Neural cell (in vitro differentiated cells): ENCODE measurements around the gene STAT6. TPM values are rescaled to one million over a fixed set of nuclear protein-coding genes. Genes with fewer than 3 reads are reported as not detected.

Experiments used
- H2AFZ ChIP-seq: fragments of 200-600, 300-800 bp; sonication (generic), shearing (Covaris generic); 2 replicates; pipeline ENCODE4 v1.6.0; 2014; ENCODE audit warnings: low read depth, mild to moderate bottlenecking, antibody characterized with exemption, low read length, moderate library complexity
- H3F3A ChIP-seq: fragments of 200-600 bp; shearing (Covaris generic); 2 replicates; pipeline ENCODE4 v1.6.1; 2016; ENCODE audit warnings: mild to moderate bottlenecking, moderate library complexity, mixed read lengths, antibody characterized with exemption, low read length; ENCODE audit not compliant: insufficient read depth, poor library complexity, severe bottlenecking
- H3K27ac ChIP-seq: fragments of 200-600, 300-800 bp; sonication (generic), shearing (Covaris generic); 2 replicates; pipeline ENCODE4 v1.5.1; 2014; ENCODE audit warnings: mild to moderate bottlenecking, low read length, moderate library complexity
- H3K27me3 ChIP-seq: fragments of 300-800, 200-600 bp; sonication (generic), shearing (Covaris generic); 2 replicates; pipeline ENCODE4 v1.6.0; 2014; ENCODE audit warnings: mild to moderate bottlenecking, low read depth, low read length, moderate library complexity; ENCODE audit not compliant: insufficient read depth
- H3K36me3 ChIP-seq: fragments of 300-800, 200-600 bp; sonication (generic), shearing (Covaris generic); 2 replicates; pipeline ENCODE4 v1.5.1; 2014; ENCODE audit warnings: mild to moderate bottlenecking, antibody characterized with exemption, low read length, moderate library complexity; ENCODE audit not compliant: insufficient read depth
- H3K4me2 ChIP-seq: fragments of 300-800, 200-600 bp; sonication (generic), shearing (Covaris generic); 2 replicates; pipeline ENCODE4 v1.6.0; 2014; ENCODE audit warnings: mild to moderate bottlenecking, low read length
- H3K4me3 ChIP-seq: fragments of 300-800, 200-600 bp; sonication (generic), shearing (Covaris generic); 2 replicates; pipeline ENCODE4 v1.5.1; 2014; ENCODE audit warnings: mild to moderate bottlenecking, low read length, moderate library complexity
- H3K79me2 ChIP-seq: fragments of 200-600 bp; shearing (Covaris generic); replicated peaks from 2 replicates; pipeline ENCODE4 v1.6.0; 2014; ENCODE audit warnings: mild to moderate bottlenecking, low read length, moderate library complexity; ENCODE audit not compliant: insufficient read depth
- H3K9ac ChIP-seq: fragments of 300-800, 200-600 bp; sonication (generic), shearing (Covaris generic); 2 replicates; pipeline ENCODE4 v1.6.1; 2016; ENCODE audit warnings: mild to moderate bottlenecking, low read length, mixed read lengths
- H3K9me2 ChIP-seq: fragments of 200-600 bp; shearing (Covaris generic); 2 replicates; pipeline ENCODE4 v1.6.1; 2016; ENCODE audit warnings: mild to moderate bottlenecking, low read length, mixed read lengths; ENCODE audit not compliant: insufficient read depth
- H3K9me3 ChIP-seq: fragments of 200-600, 300-800 bp; sonication (generic), shearing (Covaris generic); 2 replicates; pipeline ENCODE4 v1.6.1; 2016; ENCODE audit warnings: mild to moderate bottlenecking, mixed run types, low read length, moderate library complexity, mixed read lengths
- H4K20me1 ChIP-seq: fragments of 200-600 bp; shearing (Covaris generic); 2 replicates; pipeline ENCODE4 v1.6.1; 2016; ENCODE audit warnings: mild to moderate bottlenecking, mixed run types; ENCODE audit not compliant: insufficient read depth
- EP300 ChIP-seq: fragments of 450-650 bp; conservative IDR thresholded peaks from 2 replicates; pipeline ENCODE4 v1.6.1; 2014; ENCODE audit warnings: antibody characterized with exemption, mild to moderate bottlenecking, moderate library complexity; ENCODE audit not compliant: poor library complexity, severe bottlenecking
- EZH2 ChIP-seq: fragments of 200-600, 300-800 bp; shearing (Covaris generic), sonication (generic); IDR thresholded peaks from 2 replicates; pipeline ENCODE4 v1.6.1; 2014; ENCODE audit warnings: antibody characterized with exemption, low read length, borderline replicate concordance, mild to moderate bottlenecking; ENCODE audit not compliant: insufficient read depth, poor library complexity, severe bottlenecking
- MXI1 ChIP-seq: fragments of 450-650 bp; conservative IDR thresholded peaks from 2 replicates; pipeline ENCODE4 v1.6.1; 2014; ENCODE audit warnings: antibody characterized with exemption, mild to moderate bottlenecking; ENCODE audit not compliant: poor library complexity, severe bottlenecking
- POLR2AphosphoS5 ChIP-seq: IDR thresholded peaks from 2 replicates; pipeline ENCODE4 v1.6.1; 2012
- RAD21 ChIP-seq: fragments of 450-650 bp; conservative IDR thresholded peaks from 2 replicates; pipeline ENCODE4 v1.6.1; 2014; ENCODE audit warnings: antibody characterized with exemption, mild to moderate bottlenecking, moderate library complexity
- SMC3 ChIP-seq: fragments of 450-650 bp; conservative IDR thresholded peaks from 2 replicates; pipeline ENCODE4 v1.6.1; 2014; ENCODE audit warnings: antibody characterized with exemption, mild to moderate bottlenecking, moderate library complexity; ENCODE audit not compliant: poor library complexity
- TAF1 ChIP-seq: IDR thresholded peaks from 2 replicates; pipeline ENCODE4 v1.6.1; 2012; ENCODE audit warnings: low read depth
- polyA plus RNA-seq: library from polyadenylated mRNA; depleted of rRNA; stranded (reverse); fragments of >200 nt; gene quantifications from 2 replicates; pipeline ENCODE4 v1.2.3, GENCODE V29; 2014
- TF ChIP-seq, protein P1 (sequence below): IDR thresholded peaks from 2 replicates; pipeline ENCODE4 v1.6.1; 2012; ENCODE audit warnings: borderline replicate concordance
- TF ChIP-seq, protein P2 (sequence below): fragments of 450-650 bp; IDR thresholded peaks from 2 replicates; pipeline ENCODE4 v1.5.1; 2014; ENCODE audit warnings: antibody characterized with exemption, mild to moderate bottlenecking, moderate library complexity; ENCODE audit not compliant: poor library complexity, severe bottlenecking

Gene STAT6
- polyA plus RNA-seq, 1 donor from 2014 or later, result not detected

DNA sequence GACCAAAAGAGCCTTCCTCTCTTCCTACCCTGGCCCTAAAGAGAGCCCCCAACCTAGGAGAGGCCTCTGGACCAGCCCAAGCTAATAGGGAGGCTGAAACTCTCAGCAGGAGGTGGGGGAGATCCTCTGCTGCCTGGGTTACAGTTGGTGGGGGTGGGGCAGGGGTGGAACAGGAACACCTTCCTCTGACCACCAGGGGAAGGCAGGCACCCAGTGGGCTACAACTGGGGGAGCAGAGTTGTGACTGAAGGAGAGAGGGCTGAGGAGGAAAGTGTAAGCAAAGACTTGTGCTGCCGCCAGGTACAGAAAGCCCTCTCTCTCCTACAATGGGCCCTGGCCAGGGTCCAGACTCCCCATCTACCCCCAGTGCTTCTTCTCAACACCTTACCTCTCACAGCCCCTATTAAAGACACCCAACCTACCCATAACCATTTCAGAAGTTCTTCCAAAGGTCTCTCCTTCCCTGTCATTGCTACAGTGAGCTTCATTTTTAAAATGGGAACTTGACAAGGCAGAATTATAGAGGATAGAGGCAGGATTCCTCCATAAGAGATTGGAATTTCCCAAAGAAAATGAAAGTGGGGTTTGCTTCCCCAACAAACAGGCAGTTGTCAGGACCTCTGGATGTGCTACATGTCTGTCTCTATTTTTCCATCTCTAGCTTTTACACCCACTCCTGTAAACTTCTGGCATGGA lies 62.6 kb downstream of the STAT6 start:
- no peaks in the 10 kb centered on the region for H3K9me2 ChIP-seq
- H3K79me2 ChIP-seq, result no peaks in the 10 kb centered on the region
- no peaks in the 10 kb centered on the region for H3K9me3 ChIP-seq
- TF ChIP-seq, protein P1, sequence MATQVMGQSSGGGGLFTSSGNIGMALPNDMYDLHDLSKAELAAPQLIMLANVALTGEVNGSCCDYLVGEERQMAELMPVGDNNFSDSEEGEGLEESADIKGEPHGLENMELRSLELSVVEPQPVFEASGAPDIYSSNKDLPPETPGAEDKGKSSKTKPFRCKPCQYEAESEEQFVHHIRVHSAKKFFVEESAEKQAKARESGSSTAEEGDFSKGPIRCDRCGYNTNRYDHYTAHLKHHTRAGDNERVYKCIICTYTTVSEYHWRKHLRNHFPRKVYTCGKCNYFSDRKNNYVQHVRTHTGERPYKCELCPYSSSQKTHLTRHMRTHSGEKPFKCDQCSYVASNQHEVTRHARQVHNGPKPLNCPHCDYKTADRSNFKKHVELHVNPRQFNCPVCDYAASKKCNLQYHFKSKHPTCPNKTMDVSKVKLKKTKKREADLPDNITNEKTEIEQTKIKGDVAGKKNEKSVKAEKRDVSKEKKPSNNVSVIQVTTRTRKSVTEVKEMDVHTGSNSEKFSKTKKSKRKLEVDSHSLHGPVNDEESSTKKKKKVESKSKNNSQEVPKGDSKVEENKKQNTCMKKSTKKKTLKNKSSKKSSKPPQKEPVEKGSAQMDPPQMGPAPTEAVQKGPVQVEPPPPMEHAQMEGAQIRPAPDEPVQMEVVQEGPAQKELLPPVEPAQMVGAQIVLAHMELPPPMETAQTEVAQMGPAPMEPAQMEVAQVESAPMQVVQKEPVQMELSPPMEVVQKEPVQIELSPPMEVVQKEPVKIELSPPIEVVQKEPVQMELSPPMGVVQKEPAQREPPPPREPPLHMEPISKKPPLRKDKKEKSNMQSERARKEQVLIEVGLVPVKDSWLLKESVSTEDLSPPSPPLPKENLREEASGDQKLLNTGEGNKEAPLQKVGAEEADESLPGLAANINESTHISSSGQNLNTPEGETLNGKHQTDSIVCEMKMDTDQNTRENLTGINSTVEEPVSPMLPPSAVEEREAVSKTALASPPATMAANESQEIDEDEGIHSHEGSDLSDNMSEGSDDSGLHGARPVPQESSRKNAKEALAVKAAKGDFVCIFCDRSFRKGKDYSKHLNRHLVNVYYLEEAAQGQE, result no peak
- no peak for TF ChIP-seq EZH2
- no peak for TF ChIP-seq EP300
- TF ChIP-seq SMC3, result no peak
- TF ChIP-seq MXI1, result no peak
- TF ChIP-seq, protein P2, sequence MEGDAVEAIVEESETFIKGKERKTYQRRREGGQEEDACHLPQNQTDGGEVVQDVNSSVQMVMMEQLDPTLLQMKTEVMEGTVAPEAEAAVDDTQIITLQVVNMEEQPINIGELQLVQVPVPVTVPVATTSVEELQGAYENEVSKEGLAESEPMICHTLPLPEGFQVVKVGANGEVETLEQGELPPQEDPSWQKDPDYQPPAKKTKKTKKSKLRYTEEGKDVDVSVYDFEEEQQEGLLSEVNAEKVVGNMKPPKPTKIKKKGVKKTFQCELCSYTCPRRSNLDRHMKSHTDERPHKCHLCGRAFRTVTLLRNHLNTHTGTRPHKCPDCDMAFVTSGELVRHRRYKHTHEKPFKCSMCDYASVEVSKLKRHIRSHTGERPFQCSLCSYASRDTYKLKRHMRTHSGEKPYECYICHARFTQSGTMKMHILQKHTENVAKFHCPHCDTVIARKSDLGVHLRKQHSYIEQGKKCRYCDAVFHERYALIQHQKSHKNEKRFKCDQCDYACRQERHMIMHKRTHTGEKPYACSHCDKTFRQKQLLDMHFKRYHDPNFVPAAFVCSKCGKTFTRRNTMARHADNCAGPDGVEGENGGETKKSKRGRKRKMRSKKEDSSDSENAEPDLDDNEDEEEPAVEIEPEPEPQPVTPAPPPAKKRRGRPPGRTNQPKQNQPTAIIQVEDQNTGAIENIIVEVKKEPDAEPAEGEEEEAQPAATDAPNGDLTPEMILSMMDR, result no peak
- no peak for TF ChIP-seq POLR2AphosphoS5
- no peak for TF ChIP-seq TAF1
- TF ChIP-seq RAD21, result no peak
- H3K4me3 ChIP-seq, result no peak overlapping the region
- H3K36me3 ChIP-seq, result no peaks in the 10 kb centered on the region
- H2AFZ ChIP-seq, result no peak overlapping the region
- H3K9ac ChIP-seq, result no peak overlapping the region
- no peaks in the 10 kb centered on the region for H4K20me1 ChIP-seq
- no peak overlapping the region for H3K4me2 ChIP-seq
- H3F3A ChIP-seq, result no peaks in the 10 kb centered on the region
- H3K27ac ChIP-seq, result no peak overlapping the region
- H3K27me3 ChIP-seq, result no peaks in the 10 kb centered on the region

- Histone ChIP-seq H3K9me2 (no peaks in the 10 kb centered on the region), H3K9me3 (no peaks in the 10 kb centered on the region), H3K36me3 (no peaks in the 10 kb centered on the region), H3K27me3 (no peaks in the 10 kb centered on the region), H3K4me2 (no peak overlapping the region), H3K27ac (no peak overlapping the region), H3F3A (no peaks in the 10 kb centered on the region), H3K79me2 (no peaks in the 10 kb centered on the region), H3K9ac (no peak overlapping the region), H3K4me3 (no peak overlapping the region), H4K20me1 (no peaks in the 10 kb centered on the region), H2AFZ (no peak overlapping the region)
- TF ChIP-seq, protein P1, result no peak
- TF ChIP-seq POLR2AphosphoS5 (no peak), MXI1 (no peak), TAF1 (no peak), SMC3 (no peak), EZH2 (no peak), RAD21 (no peak), EP300 (no peak)
- TF ChIP-seq, protein P2, result no peak
These were observed 63.2 kb downstream of the STAT6 start for GRCh38 chr12:57047981-57048380.
